Measurements from ENCODE around the gene ATXN7L1.

DNA sequence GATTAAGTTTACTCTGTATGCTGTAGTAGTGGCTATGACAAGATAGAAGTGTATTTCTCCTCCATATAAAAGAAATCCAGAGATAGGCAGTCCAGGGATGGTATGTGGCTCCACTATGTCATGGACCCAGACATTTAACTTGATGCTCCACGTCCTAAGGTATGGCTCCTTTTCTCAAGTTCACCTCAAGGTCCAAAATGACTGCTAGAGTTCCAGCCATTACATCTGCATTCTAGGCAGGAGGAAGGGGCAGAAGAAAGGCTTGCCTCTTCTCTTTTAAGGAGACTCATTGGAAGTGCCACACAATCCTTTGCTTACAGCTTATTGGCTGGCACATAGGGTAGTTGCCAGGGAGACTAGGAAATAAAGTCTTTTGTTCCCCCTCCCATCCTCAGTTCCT, 27.7 kb upstream of the ATXN7L1 start:
- TF ChIP-seq EGR1 (IDR thresholded peaks at IDR 0.05) (no peak), EP300 (IDR thresholded peaks at IDR 0.05; ENCODE audit: borderline replicate concordance) (no peak), RAD21 (IDR thresholded peaks at IDR 0.05; ENCODE audit: low read depth) (no peak), YY1 (IDR thresholded peaks at IDR 0.05; ENCODE audit: low read depth) (no peak)
- TF ChIP-seq, protein P1, sequence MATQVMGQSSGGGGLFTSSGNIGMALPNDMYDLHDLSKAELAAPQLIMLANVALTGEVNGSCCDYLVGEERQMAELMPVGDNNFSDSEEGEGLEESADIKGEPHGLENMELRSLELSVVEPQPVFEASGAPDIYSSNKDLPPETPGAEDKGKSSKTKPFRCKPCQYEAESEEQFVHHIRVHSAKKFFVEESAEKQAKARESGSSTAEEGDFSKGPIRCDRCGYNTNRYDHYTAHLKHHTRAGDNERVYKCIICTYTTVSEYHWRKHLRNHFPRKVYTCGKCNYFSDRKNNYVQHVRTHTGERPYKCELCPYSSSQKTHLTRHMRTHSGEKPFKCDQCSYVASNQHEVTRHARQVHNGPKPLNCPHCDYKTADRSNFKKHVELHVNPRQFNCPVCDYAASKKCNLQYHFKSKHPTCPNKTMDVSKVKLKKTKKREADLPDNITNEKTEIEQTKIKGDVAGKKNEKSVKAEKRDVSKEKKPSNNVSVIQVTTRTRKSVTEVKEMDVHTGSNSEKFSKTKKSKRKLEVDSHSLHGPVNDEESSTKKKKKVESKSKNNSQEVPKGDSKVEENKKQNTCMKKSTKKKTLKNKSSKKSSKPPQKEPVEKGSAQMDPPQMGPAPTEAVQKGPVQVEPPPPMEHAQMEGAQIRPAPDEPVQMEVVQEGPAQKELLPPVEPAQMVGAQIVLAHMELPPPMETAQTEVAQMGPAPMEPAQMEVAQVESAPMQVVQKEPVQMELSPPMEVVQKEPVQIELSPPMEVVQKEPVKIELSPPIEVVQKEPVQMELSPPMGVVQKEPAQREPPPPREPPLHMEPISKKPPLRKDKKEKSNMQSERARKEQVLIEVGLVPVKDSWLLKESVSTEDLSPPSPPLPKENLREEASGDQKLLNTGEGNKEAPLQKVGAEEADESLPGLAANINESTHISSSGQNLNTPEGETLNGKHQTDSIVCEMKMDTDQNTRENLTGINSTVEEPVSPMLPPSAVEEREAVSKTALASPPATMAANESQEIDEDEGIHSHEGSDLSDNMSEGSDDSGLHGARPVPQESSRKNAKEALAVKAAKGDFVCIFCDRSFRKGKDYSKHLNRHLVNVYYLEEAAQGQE (IDR thresholded peaks at IDR 0.05; ENCODE audit: low read depth) = no peak

Measured in Ishikawa (cell line).